Measurements from ENCODE around the gene PPP1R27. TPM values are rescaled to one million over a fixed set of nuclear protein-coding genes. Genes with fewer than 3 reads are reported as not detected.

The PPP1R27 gene
- total and polyA plus RNA-seq, 9 of the 15 experiments (the other 6 are each of a cell fraction or from before 2014, with no cell fraction given) = 0.29 to 6.9 (median 1.5) TPM; not detected in 2

- TF ChIP-seq, protein P1, sequence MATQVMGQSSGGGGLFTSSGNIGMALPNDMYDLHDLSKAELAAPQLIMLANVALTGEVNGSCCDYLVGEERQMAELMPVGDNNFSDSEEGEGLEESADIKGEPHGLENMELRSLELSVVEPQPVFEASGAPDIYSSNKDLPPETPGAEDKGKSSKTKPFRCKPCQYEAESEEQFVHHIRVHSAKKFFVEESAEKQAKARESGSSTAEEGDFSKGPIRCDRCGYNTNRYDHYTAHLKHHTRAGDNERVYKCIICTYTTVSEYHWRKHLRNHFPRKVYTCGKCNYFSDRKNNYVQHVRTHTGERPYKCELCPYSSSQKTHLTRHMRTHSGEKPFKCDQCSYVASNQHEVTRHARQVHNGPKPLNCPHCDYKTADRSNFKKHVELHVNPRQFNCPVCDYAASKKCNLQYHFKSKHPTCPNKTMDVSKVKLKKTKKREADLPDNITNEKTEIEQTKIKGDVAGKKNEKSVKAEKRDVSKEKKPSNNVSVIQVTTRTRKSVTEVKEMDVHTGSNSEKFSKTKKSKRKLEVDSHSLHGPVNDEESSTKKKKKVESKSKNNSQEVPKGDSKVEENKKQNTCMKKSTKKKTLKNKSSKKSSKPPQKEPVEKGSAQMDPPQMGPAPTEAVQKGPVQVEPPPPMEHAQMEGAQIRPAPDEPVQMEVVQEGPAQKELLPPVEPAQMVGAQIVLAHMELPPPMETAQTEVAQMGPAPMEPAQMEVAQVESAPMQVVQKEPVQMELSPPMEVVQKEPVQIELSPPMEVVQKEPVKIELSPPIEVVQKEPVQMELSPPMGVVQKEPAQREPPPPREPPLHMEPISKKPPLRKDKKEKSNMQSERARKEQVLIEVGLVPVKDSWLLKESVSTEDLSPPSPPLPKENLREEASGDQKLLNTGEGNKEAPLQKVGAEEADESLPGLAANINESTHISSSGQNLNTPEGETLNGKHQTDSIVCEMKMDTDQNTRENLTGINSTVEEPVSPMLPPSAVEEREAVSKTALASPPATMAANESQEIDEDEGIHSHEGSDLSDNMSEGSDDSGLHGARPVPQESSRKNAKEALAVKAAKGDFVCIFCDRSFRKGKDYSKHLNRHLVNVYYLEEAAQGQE (IDR thresholded peaks at IDR 0.05; ENCODE audit: borderline replicate concordance) = no peak
- TF ChIP-seq, protein P1 (CRISPR knock-in tag; IDR thresholded peaks at IDR 0.05; ENCODE audit: low read depth) = no peak
- TF ChIP-seq PHTF2 (CRISPR knock-in tag; IDR thresholded peaks at IDR 0.05) = no peak
- 0 out of 4 replicates have a peak, but pooled peaks of 1 of the 2 experiments have one; percentile 54 for TF ChIP-seq TEAD1 (CRISPR knock-in tag; IDR thresholded peaks at IDR 0.05)
- no peak for TF ChIP-seq CREM (IDR thresholded peaks at IDR 0.05; ENCODE audit: low read depth)
- no peak for TF ChIP-seq NCOA1 (IDR thresholded peaks at IDR 0.05; ENCODE audit: low read depth)
- TF ChIP-seq CHCHD3 (CRISPR knock-in tag; IDR thresholded peaks at IDR 0.05) = no peak
- peak; percentile 77; the same call in 1 of the 2 replicates for TF ChIP-seq PHF8 (IDR thresholded peaks at IDR 0.05; ENCODE audit: borderline replicate concordance, low read length)
- no peak for TF ChIP-seq PHB (CRISPR knock-in tag; IDR thresholded peaks at IDR 0.05)
- TF ChIP-seq PCBP2 (IDR thresholded peaks at IDR 0.05; ENCODE audit: low read depth, low read length, poor library complexity, severe bottlenecking) = peak; percentile 51
- no peak for TF ChIP-seq NR2F6 (CRISPR knock-in tag; IDR thresholded peaks at IDR 0.05)
- no peak for TF ChIP-seq JUNB (CRISPR knock-in tag; conservative IDR thresholded peaks at IDR 0.05)
- TF ChIP-seq ZNF253 (CRISPR knock-in tag; conservative IDR thresholded peaks at IDR 0.05) = no peak
Measured at GRCh38 chr17:81859906-81860755, 25.3 kb upstream of the PPP1R27 start, which contains the start of gene P4HB (continued).
